ENCODE results near the gene ZFP36L1. TPM values are rescaled to one million over a fixed set of nuclear protein-coding genes. Genes with fewer than 3 reads are reported as not detected.
A peak's percentile ranks its signal among the peaks of the same experiment; 100 is the strongest.

ZFP36L1 gene
- total RNA-seq, 2 donors from 2014 or later: 95.0 TPM

DNA sequence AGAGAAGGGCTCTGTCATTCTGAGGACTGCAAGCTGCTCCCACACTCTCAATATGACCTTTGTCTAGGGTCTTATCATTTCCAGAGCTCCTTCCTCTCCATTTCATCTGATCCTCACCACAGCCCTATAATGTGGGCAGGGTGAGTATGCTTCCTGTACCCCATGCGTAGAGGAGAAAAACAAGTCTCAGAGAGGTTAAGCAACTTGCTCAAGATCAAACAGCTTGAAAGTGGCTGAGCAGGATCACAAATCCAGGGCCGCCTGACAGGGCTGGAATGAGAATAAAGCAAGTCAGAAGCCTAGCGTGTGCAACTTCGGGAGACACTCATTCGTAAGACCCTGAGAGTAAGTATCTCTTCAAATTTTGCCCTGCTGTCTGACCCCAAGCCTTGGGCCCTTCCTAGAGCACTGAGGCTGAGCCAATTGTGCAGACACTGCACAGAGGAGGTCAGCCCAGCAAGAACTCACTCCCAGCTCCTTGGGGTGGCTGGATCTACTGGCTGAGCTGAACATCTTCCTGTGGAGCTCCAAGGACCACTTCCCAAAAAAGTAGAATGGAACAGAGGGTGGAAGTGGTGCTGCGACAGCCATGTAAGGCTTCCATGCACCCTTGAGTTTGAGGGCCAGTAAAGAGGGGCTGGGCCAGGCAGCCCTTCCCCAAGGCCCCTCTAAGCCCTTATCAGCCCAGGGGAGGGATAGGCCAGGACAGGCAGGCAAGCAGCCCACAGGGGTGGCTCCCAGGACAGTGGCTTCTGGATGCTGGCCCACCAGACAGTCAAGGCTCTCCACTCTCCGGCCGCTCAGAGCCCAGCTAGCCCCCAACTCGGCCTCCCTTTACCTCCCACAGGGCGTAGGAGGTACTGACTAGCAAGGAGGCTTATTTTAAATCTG lies 10.5 kb downstream of the ZFP36L1 start:
- peak overlapping the region; percentile 74 to 85 for H3K4me3 Mint-ChIP-seq
- peak; percentile 70 to 79 for ATAC-seq (replicated peaks in 1 of 2)
- H3K9me3 Mint-ChIP-seq: no peaks in the 10 kb centered on the region

DNA sequence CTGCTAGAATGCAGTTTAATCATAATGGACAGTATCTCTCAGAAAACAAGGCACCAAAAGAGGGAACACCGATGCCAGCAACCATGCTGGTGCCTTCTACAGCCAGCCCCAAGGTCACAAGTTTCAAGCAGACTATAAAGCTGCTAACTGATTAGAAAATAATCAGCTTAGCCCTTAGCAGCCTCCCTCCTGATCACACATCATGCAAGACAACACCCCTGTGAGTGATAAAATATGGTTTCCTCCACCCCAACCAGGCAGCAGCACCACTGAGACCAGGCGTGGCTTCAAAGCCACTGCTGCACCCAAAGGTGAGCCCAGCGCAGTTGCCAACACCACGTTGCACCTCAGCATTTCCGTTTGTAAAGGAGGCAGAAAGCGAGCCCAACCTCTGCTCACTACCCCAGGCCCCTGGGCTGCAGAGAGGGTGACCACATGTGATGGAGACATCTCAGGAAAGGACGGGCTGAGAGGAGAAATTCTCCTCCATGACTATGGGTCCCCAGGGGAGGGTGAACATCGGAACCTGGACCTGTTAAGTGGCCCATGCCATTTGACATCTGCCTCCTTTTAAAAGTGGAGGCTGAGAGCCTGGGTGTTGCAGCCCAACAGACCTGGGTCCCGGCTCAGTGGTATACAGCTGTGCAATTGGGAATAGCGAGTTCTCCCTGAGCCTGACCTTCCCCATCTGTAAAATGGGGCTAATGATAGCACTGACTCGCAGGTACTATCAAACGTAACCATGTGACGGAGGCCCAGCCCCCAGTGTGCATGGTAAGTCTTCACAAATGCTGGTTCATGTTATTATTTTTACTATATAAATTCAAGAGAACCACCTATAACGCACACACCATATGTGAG lies 11.5 kb downstream of the ZFP36L1 start:
- Mint-ChIP-seq H3K36me3 (ENCODE audit: insufficient read depth in 2 of 2) (no peaks in the 10 kb centered on the region), H3K4me3 (peak overlapping the region; percentile 85 to 88), H3K27me3 (ENCODE audit: low read depth) (no peaks in the 10 kb centered on the region), H3K27ac (peak overlapping the region; percentile 66), H3K4me1 (ENCODE audit: low read depth) (peaks cover 73% of the 10 kb centered on the region), H3K9me3 (no peaks in the 10 kb centered on the region)
- DNase-seq: peak; percentile 69
- ATAC-seq (replicated peaks in 1 of 2): peak; percentile 42

More for the DNA sequence above, 10.5 kb downstream of the ZFP36L1 start:
- Mint-ChIP-seq H3K36me3 (ENCODE audit: insufficient read depth in 2 of 2) (peaks cover under 1 to 3% of the 10 kb centered on the region in 2 donors), H3K27ac (peak overlapping the region; percentile 66), H3K27me3 (ENCODE audit: low read depth) (no peaks in the 10 kb centered on the region), H3K4me1 (ENCODE audit: low read depth) (peaks cover 82% of the 10 kb centered on the region)
- DNase-seq: peak; percentile 64 to 76

DNA sequence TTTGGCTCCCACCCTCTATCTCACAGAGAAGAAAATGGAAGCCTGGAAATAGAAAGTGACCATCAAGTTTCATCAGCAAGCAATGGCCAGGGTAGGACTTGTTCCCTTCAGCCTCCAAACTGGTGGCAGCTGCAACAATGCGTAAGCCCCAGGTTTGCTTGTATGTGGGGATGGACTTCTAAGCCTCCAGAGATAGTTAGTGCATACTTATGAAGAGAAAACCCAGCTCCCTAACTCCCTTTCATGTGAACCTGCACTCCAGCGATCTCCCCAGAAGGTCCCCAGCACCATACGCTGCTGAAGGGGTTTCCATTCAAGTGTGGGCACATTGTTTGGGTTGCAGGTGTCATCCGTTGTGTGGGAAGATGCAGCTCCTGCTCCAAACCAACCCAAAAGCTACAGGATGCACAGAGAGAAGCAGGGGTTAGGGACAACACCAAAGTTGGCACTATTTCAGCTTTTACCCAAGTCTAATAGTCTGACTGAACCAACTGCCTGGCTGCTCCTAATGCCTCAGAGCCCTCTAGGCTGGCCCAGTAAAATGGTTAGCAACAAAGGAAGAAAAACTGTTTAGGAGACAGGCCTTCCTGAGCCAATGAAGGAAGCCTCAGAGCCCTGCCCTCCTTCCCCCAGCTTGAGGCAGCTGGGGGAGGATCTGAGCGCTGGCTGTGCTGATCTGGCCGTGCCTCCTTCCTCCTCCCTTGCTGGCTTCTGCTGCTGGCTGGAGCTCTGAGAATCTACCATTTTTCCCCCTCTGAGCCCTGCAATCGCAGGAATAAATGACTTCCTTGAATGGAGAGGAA lies 12.3 kb downstream of the ZFP36L1 start:
- Mint-ChIP-seq H3K36me3 (ENCODE audit: insufficient read depth in 2 of 2) (peaks cover 2 to 4% of the 10 kb centered on the region in 2 donors), H3K9me3 (peaks cover 0 to 4% of the 10 kb centered on the region in 2 donors), H3K4me1 (ENCODE audit: low read depth) (peaks cover 73% of the 10 kb centered on the region), H3K27me3 (ENCODE audit: low read depth) (no peaks in the 10 kb centered on the region), H3K4me3 (peak overlapping the region; percentile 85 to 88), H3K27ac (peak overlapping the region; percentile 62)
- DNase-seq: peak in 1 of 2 donors; percentile 40
- no peak for ATAC-seq (replicated peaks in 1 of 2)

DNA sequence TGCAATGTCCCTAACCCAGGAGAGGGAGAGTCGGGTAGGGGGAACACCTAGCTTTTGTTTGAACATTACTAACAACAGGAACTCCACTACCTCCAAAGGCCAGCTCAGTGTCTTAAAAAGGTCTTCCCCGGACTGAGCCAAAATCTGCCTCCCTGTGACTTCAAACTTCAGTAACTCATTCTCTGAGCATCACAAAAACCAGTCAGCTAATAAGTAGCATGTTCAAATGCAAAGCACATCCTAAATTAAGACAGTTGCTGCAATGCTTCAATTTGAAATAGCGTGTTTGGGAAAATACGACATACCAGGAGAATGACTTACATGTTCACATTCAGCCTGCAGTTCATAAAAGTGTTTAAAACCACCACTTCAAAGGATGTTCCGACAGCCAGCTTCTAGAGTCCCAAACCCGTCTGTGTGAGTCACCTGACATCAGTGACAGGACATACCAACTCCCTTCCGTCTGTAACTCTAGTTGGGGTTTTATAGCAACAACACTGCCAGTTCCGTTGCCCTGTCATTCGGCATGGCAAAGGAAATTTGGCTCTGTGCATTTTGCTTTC lies 13.0 kb downstream of the ZFP36L1 start:
- peaks cover 70% of the 10 kb centered on the region for H3K4me1 Mint-ChIP-seq (ENCODE audit: low read depth)
- ATAC-seq (replicated peaks in 1 of 2) (peak; percentile 59), DNase-seq (peak; percentile 60 to 72)
- peaks cover 0 to 4% of the 10 kb centered on the region in 2 donors for H3K9me3 Mint-ChIP-seq
- H3K27me3 Mint-ChIP-seq (ENCODE audit: low read depth): no peaks in the 10 kb centered on the region
- peaks cover 3 to 6% of the 10 kb centered on the region in 2 donors for H3K36me3 Mint-ChIP-seq (ENCODE audit: insufficient read depth in 2 of 2)
- peak overlapping the region; percentile 85 to 88 for H3K4me3 Mint-ChIP-seq
- H3K27ac Mint-ChIP-seq: peak overlapping the region; percentile 88

DNA sequence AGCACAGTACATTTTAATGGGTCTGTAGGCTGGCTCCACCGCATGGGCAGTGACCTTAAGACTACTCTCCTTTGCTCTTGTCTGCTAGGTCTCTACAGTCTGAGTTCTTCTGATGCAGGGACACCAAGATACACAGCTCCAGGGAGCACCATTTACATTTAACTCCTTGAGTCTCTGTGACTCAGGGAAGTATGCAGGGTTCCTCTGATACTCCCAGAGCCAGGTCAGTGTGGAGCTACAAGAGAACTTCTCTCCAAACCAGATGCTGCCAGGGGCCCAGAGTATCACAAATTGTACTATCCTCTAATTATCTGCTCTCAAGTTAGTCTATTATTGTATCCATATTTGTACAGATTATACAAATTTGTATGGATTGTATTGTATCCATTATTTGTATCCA lies 15.2 kb downstream of the ZFP36L1 start:
- peaks cover 3 to 7% of the 10 kb centered on the region in 2 donors for H3K36me3 Mint-ChIP-seq (ENCODE audit: insufficient read depth in 2 of 2)
- ATAC-seq (replicated peaks in 1 of 2) (no peak), DNase-seq (no peak)
- no peak overlapping the region for H3K4me3 Mint-ChIP-seq
- no peak overlapping the region for H3K27ac Mint-ChIP-seq
- H3K27me3 Mint-ChIP-seq (ENCODE audit: low read depth): no peaks in the 10 kb centered on the region
- peaks cover 67% of the 10 kb centered on the region for H3K4me1 Mint-ChIP-seq (ENCODE audit: low read depth)
- peaks cover 0 to 9% of the 10 kb centered on the region in 2 donors for H3K9me3 Mint-ChIP-seq

DNA sequence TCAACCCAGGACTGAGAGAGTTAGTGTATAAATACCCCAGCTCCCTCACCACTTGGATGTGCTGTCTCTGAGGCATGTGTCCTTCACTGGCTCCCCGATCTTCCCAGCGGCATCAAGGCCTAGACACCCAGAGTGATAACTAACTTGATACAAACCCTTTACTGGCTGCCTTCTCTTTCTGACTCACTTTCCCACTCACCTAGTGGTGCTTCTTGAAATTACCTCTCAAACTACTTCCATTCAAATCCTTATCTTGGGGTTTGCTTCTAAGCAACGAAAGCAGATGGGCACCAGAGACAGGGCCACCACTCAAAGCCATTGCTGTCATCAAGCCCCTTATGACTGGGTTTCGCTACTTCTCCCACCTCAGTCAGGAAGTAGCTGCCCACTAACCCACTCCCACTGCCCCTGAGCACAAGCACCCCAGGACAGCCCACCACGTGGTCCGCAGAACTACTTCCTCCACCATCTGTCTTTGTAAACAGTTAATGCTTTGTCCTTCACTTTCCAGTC lies 17.2 kb downstream of the ZFP36L1 start:
- no peak for DNase-seq
- H3K4me3 Mint-ChIP-seq: no peak overlapping the region
- H3K9me3 Mint-ChIP-seq: peaks cover 0 to 9% of the 10 kb centered on the region in 2 donors
- H3K27me3 Mint-ChIP-seq (ENCODE audit: low read depth): no peaks in the 10 kb centered on the region
- no peak overlapping the region for H3K27ac Mint-ChIP-seq
- H3K4me1 Mint-ChIP-seq (ENCODE audit: low read depth): peaks cover 62% of the 10 kb centered on the region
- H3K36me3 Mint-ChIP-seq (ENCODE audit: insufficient read depth in 2 of 2): peaks cover 3 to 7% of the 10 kb centered on the region in 2 donors
- no peak for ATAC-seq (replicated peaks in 1 of 2)

DNA sequence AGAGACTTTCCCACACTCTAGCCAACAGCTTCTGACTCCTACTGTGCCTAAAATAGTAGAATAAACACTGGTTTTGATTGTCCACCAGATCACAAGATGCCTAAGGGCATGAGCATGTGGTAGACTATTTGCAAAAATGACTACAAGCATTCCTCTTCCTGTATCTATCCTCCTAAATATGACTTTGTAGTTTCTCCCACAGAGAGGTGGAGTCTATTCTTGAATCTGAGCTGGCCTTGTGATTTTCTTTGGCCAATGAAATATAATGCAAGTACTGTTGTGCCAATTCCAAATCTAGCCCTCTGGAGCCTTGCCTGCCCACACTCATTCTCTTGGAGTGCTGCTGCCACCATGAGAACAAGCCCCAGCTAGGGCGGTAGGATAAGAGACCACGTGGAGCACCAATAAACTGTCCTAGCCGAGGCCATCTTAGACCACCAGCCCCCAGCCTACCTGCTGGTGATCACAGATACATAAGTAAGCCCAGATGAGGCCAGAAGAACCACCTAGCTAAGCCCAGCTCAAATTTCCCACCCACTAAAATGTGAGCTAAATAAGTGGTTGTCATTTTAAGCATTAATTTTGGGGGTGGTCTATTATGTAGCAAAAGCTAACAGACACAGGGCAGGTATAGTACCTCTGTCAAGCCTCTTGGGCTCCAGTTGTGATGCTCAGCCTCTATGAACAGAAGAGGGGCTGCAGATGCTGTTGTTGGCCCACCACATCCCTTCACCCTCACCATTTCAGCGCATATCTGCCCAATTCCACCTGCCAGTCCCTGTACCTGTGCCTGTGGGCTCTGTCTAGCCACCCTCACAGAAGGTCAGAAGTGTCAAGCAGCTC lies 17.9 kb downstream of the ZFP36L1 start:
- H3K27ac Mint-ChIP-seq: no peak overlapping the region
- peaks cover 3 to 7% of the 10 kb centered on the region in 2 donors for H3K36me3 Mint-ChIP-seq (ENCODE audit: insufficient read depth in 2 of 2)
- no peaks in the 10 kb centered on the region for H3K27me3 Mint-ChIP-seq (ENCODE audit: low read depth)
- DNase-seq (no peak), ATAC-seq (replicated peaks in 1 of 2) (no peak)
- H3K4me3 Mint-ChIP-seq: no peak overlapping the region
- H3K9me3 Mint-ChIP-seq: peaks cover 0 to 9% of the 10 kb centered on the region in 2 donors
- H3K4me1 Mint-ChIP-seq (ENCODE audit: low read depth): peaks cover 62% of the 10 kb centered on the region

DNA sequence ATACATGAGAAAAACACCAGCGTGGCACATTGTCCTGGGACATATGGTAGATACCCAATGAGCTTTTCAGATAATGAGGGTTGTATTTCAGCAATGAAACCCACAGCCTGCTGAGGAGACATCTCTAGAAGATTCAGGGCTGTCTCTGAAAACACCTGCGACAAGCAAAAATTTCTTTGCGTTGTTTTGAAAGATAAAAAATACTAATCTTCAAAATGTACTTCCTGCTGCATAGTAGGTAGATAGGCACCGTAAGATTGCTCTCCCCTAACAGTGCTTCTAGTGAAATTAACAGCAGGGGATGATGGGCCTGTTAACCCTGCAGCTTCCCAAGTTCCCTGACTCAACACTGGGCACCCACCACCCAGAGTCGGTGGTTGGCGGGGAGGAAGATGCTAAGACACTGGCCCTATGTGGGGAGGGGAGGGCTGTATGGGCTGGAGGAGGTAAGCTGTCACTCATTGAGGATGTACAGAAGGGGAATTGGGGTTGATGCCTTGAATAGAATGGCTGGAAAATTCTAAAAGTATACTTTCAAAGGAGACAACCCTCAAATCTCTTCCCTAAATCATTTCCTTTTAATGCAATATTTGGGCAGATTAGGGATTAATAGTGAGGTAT lies 20.0 kb downstream of the ZFP36L1 start:
- Mint-ChIP-seq H3K27me3 (ENCODE audit: low read depth) (no peaks in the 10 kb centered on the region), H3K4me1 (ENCODE audit: low read depth) (peaks cover 47% of the 10 kb centered on the region), H3K27ac (no peak overlapping the region), H3K9me3 (peaks cover 0 to 9% of the 10 kb centered on the region in 2 donors), H3K4me3 (no peak overlapping the region), H3K36me3 (ENCODE audit: insufficient read depth in 2 of 2) (peaks cover 3 to 7% of the 10 kb centered on the region in 2 donors)
- no peak for ATAC-seq (replicated peaks in 1 of 2)
- no peak for DNase-seq

DNA sequence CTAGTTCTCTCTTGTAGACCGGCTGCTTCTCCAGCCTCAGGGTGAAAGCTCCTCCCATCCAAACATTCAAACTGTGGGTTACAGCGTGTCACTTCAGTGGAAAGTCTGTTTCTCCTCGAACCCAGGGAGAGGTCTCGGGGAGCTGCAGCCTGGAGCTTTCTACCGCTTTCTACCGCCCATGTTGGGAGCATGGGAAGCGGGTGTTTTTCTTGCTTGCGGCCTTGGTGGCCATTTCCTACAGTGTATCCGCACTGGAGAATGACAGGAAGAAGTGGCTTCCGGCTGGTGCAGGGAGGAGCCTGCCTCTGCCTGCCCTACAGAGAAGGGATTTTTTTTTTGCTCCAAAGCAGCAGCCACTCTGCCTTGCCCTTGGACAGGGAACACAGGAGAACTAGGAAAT lies 21.2 kb downstream of the ZFP36L1 start:
- ATAC-seq (replicated peaks in 1 of 2): no peak
- Mint-ChIP-seq H3K9me3 (peaks cover 0 to 9% of the 10 kb centered on the region in 2 donors), H3K36me3 (ENCODE audit: insufficient read depth in 2 of 2) (peaks cover 3 to 7% of the 10 kb centered on the region in 2 donors), H3K4me3 (peak overlapping the region; percentile 43 to 64), H3K27me3 (ENCODE audit: low read depth) (no peaks in the 10 kb centered on the region), H3K27ac (no peak overlapping the region), H3K4me1 (ENCODE audit: low read depth) (peaks cover 57% of the 10 kb centered on the region)
- no peak for DNase-seq

DNA sequence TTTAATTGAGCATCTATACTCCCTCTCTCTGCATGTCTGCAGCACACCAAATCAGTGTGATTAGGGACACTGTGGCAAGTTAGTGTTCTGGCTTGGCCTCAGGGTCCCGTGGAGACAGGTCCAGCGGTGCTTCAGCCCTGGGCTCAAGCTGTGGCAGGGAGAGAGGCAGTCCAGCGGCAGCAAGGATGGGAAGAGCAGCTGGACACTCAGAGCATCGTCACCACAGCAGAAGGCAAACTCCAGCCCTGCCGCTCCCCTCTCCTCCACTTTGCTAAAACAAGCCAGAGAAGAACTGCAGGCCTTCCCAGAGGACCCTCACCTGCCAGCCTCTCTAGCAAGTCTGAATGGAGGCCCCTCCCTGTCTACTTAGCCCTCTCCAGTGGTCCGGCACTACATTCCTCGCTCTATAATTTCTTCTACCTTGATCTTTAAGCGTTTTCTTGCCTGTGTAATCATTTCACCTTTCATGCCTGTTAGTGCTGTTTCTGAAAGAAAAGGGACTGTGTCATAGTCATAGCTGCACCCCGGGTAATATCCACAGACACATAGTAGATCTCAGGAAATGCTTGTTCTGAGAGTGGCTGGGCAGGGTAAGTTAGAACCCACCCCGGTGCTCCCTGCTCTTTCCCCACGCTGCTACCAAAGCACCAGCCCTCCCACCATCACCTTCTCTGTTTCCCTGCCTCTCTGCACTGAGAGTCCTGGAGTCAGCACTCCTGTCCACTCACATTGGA lies 22.1 kb downstream of the ZFP36L1 start:
- Mint-ChIP-seq H3K9me3 (peaks cover 0 to 7% of the 10 kb centered on the region in 2 donors), H3K36me3 (ENCODE audit: insufficient read depth in 2 of 2) (peaks cover 2 to 5% of the 10 kb centered on the region in 2 donors), H3K4me3 (peak overlapping the region; percentile 43 to 64), H3K27me3 (ENCODE audit: low read depth) (no peaks in the 10 kb centered on the region), H3K27ac (peak overlapping the region; percentile 8), H3K4me1 (ENCODE audit: low read depth) (peaks cover 59% of the 10 kb centered on the region)
- ATAC-seq (replicated peaks in 1 of 2) (peak; percentile 36 to 37), DNase-seq (no peak)
